H1 (cell line): ENCODE measurements around the gene TEKT1. TPM values are rescaled to one million over a fixed set of nuclear protein-coding genes. Genes with fewer than 3 reads are reported as not detected.

ENCODE experiments used
- CTCF ChIA-PET: fragments of 300-600 bp; sonication (Branson Sonifier 250); formaldehyde crosslinking; loops from one replicate; lab custom pipeline; 2021; ENCODE audit not compliant: partially characterized antibody; lab: Charles Lee
- POLR2A ChIA-PET: fragments of 300-600 bp; sonication (Branson Sonifier 250); formaldehyde crosslinking; loops from one replicate; lab custom pipeline; 2021; ENCODE audit warnings: inconsistent platforms; ENCODE audit not compliant: partially characterized antibody; lab: Charles Lee
- DNase-seq, 2 experiments: peaks; one replicate each; pipeline versions ENCODE4 v3.0.0 to v3.0.0-alpha.2; 2010 to 2022; ENCODE audit warnings: low spot score in 2 of 2, low read depth in 1 of 2, mixed read lengths in 1 of 2
- FAIRE-seq: peaks from 2 replicates; lab custom pipeline; 2011; peaks lifted over from hg19 to GRCh38; lab: Jason Lieb, UNC
- H2AFZ ChIP-seq: 2 replicates; pipeline ENCODE4 v1.8.1; 2012; ENCODE audit warnings: low read length, inconsistent platforms
- H2AK5ac ChIP-seq: 2 replicates; pipeline ENCODE4 v1.6.1; 2013; ENCODE audit warnings: low read depth, low read length
- H2BK120ac ChIP-seq: replicated peaks from 2 replicates; pipeline ENCODE3; 2013; ENCODE audit warnings: low read depth, low read length, inconsistent platforms
- H2BK12ac ChIP-seq: 2 replicates; pipeline ENCODE4 v1.6.1; 2013; ENCODE audit warnings: low read depth, low read length
- H2BK15ac ChIP-seq: 2 replicates; pipeline ENCODE4 v1.6.1; 2013; ENCODE audit warnings: low read length
- H2BK20ac ChIP-seq: 2 replicates; pipeline ENCODE4 v1.6.1; 2013; ENCODE audit warnings: low read length
- H2BK5ac ChIP-seq: 2 replicates; pipeline ENCODE4 v1.6.1; 2013; ENCODE audit warnings: low read depth, low read length
- H3K14ac ChIP-seq: 2 replicates; pipeline ENCODE4 v1.6.1; 2013; ENCODE audit warnings: inconsistent platforms; ENCODE audit not compliant: insufficient read length
- H3K18ac ChIP-seq: 2 replicates; pipeline ENCODE4 v1.6.1; 2013; ENCODE audit warnings: low read length; ENCODE audit errors: extremely low read depth
- H3K23ac ChIP-seq: 2 replicates; pipeline ENCODE4 v1.6.1; 2013; ENCODE audit warnings: inconsistent platforms; ENCODE audit not compliant: insufficient read length
- H3K23me2 ChIP-seq: 2 replicates; pipeline ENCODE4 v1.6.1; 2013; ENCODE audit warnings: low read depth, low read length
- H3K27ac ChIP-seq: 2 replicates; pipeline ENCODE4 v1.6.1; 2011; ENCODE audit warnings: low read depth, low read length, inconsistent platforms
- H3K27me3 ChIP-seq, 4 experiments: replicated peaks in 1 of 4; 1 replicate in 1 of 4; 2 replicates in 3 of 4; pipeline versions ENCODE4 v1.6.1 to v1.8.1; 2011 to 2013; ENCODE audit warnings: low read length in 3 of 4, mild to moderate bottlenecking in 3 of 4, inconsistent platforms in 2 of 4, mixed read lengths in 2 of 4, moderate library complexity in 1 of 4; ENCODE audit not compliant: control insufficient read depth in 3 of 4, insufficient read depth in 3 of 4; ENCODE audit errors: extremely low read depth in 1 of 4
- H3K36me3 ChIP-seq, 4 experiments: 2 replicates each; pipeline versions ENCODE4 v1.6.1 to v1.8.1; 2011 to 2013; ENCODE audit warnings: mild to moderate bottlenecking in 4 of 4, low read length in 3 of 4, moderate library complexity in 2 of 4, control low read depth in 1 of 4, inconsistent platforms in 1 of 4; ENCODE audit not compliant: insufficient read depth in 4 of 4, control insufficient read depth in 2 of 4
- H3K4ac ChIP-seq: replicated peaks from 2 replicates; pipeline ENCODE3; 2013; ENCODE audit warnings: low read length, low read depth, mixed read lengths, inconsistent platforms; ENCODE audit not compliant: insufficient read length
- H3K4me1 ChIP-seq, 4 experiments: replicated peaks in 1 of 4; 1 replicate in 1 of 4; 2 replicates in 3 of 4; pipeline versions ENCODE4 v1.6.1 to v1.8.1; 2011 to 2013; ENCODE audit warnings: low read length in 3 of 4, inconsistent platforms in 2 of 4, mixed read lengths in 1 of 4; ENCODE audit not compliant: insufficient read depth in 4 of 4, control insufficient read depth in 3 of 4
- H3K4me2 ChIP-seq, 2 experiments: 2 replicates each; pipeline versions ENCODE4 v1.6.1 to v1.8.1; 2011 to 2013; ENCODE audit warnings: low read depth in 2 of 2, low read length in 2 of 2, control low read depth in 1 of 2, inconsistent platforms in 1 of 2, mild to moderate bottlenecking in 1 of 2; ENCODE audit not compliant: insufficient read depth in 1 of 2
- H3K4me3 ChIP-seq, 4 experiments: fragments of 200-600, 300-600 bp in 1 of 4; sonication (generic), shearing (Covaris generic), sonication (Bioruptor Twin) in 1 of 4; 2 replicates each; pipeline versions ENCODE4 v1.5.1 to v1.8.1; 2011 to 2016; ENCODE audit warnings: low read length in 4 of 4, low read depth in 3 of 4, control low read depth in 2 of 4, inconsistent platforms in 2 of 4, mild to moderate bottlenecking in 2 of 4, mixed read lengths in 1 of 4, moderate library complexity in 1 of 4; ENCODE audit not compliant: insufficient read depth in 2 of 4; ENCODE audit errors: extremely low read depth in 1 of 4
- H3K56ac ChIP-seq: replicated peaks from 2 replicates; pipeline ENCODE3; 2013; ENCODE audit warnings: low read depth, mild to moderate bottlenecking, mixed read lengths, low read length, inconsistent platforms; ENCODE audit not compliant: insufficient read length
- H3K79me1 ChIP-seq: 2 replicates; pipeline ENCODE4 v1.6.1; 2013; ENCODE audit warnings: low read depth, low read length, control low read depth
- H3K79me2 ChIP-seq, 2 experiments: 2 replicates each; pipeline versions ENCODE4 v1.6.1 to v1.8.1; 2012 to 2013; ENCODE audit warnings: low read length in 2 of 2, mild to moderate bottlenecking in 2 of 2, inconsistent platforms in 1 of 2; ENCODE audit not compliant: insufficient read depth in 2 of 2, control insufficient read depth in 1 of 2
- H3K9ac ChIP-seq, 4 experiments: replicated peaks in 1 of 4; 1 replicate in 1 of 4; 2 replicates in 3 of 4; pipeline versions ENCODE4 v1.6.1 to v1.8.1; 2011 to 2013; ENCODE audit warnings: low read depth in 3 of 4, low read length in 3 of 4, control low read depth in 2 of 4, mild to moderate bottlenecking in 2 of 4, moderate library complexity in 2 of 4, inconsistent platforms in 1 of 4; ENCODE audit errors: extremely low read depth in 1 of 4
- H3K9me3 ChIP-seq, 2 experiments: 2 replicates each; pipeline versions ENCODE4 v1.6.1 to v1.8.1; 2012 to 2013; ENCODE audit warnings: mild to moderate bottlenecking in 2 of 2, moderate library complexity in 2 of 2, control low read depth in 1 of 2, inconsistent platforms in 1 of 2, low read depth in 1 of 2, low read length in 1 of 2, mixed read lengths in 1 of 2; ENCODE audit not compliant: insufficient read depth in 2 of 2
- H4K20me1 ChIP-seq, 2 experiments: replicated peaks in 1 of 2; 2 replicates each; pipeline versions ENCODE3 to v1.8.1; 2011 to 2013; ENCODE audit warnings: inconsistent platforms in 2 of 2, low read length in 2 of 2, mild to moderate bottlenecking in 1 of 2; ENCODE audit not compliant: insufficient read depth in 2 of 2, control insufficient read depth in 1 of 2
- H4K5ac ChIP-seq: 2 replicates; pipeline ENCODE4 v1.6.1; 2013; ENCODE audit warnings: low read length, low read depth, mixed read lengths, inconsistent platforms; ENCODE audit not compliant: insufficient read length
- H4K8ac ChIP-seq: 2 replicates; pipeline ENCODE4 v1.8.0; 2013; ENCODE audit warnings: mild to moderate bottlenecking, moderate library complexity, low read length, inconsistent platforms; ENCODE audit not compliant: insufficient read depth; ENCODE audit errors: extremely low read depth
- H4K91ac ChIP-seq: replicated peaks from 2 replicates; pipeline ENCODE3; 2013; ENCODE audit warnings: low read length, mixed read lengths, inconsistent platforms; ENCODE audit not compliant: insufficient read length
- BACH1 ChIP-seq: IDR thresholded peaks from 2 replicates; pipeline ENCODE4 v1.6.1; 2012; ENCODE audit warnings: low read length, improper control_type of control experiment
- CHD2 ChIP-seq: IDR thresholded peaks from 2 replicates; pipeline ENCODE4 v1.6.1; 2012; ENCODE audit warnings: low read length, improper control_type of control experiment
- JUN ChIP-seq: IDR thresholded peaks from 2 replicates; pipeline ENCODE4 v1.6.1; 2011; ENCODE audit warnings: low read depth, mild to moderate bottlenecking, improper control_type of control experiment, low read length
- JUND ChIP-seq: IDR thresholded peaks from 2 replicates; pipeline ENCODE4 v1.6.1; 2011; ENCODE audit warnings: mild to moderate bottlenecking, improper control_type of control experiment, low read length
- TBP ChIP-seq: IDR thresholded peaks from 2 replicates; pipeline ENCODE4 v1.6.1; 2011; ENCODE audit warnings: low read depth, low read length, improper control_type of control experiment
- TCF12 ChIP-seq: IDR thresholded peaks from 2 replicates; pipeline ENCODE4 v1.6.1; 2011; ENCODE audit warnings: low read depth, mild to moderate bottlenecking, low read length
- WGBS, 2 experiments: shearing (Covaris generic) in 1 of 2; methylation state at CpG; one replicate each; pipeline versions ENCODE4 v1.1.6 to v1.1.7; 2013 to 2015; ENCODE audit warnings: low lambda C conversion rate in 2 of 2, mixed read lengths in 2 of 2, inconsistent platforms in 1 of 2, low coverage in 1 of 2, missing lambda C conversion rate in 1 of 2; ENCODE audit not compliant: insufficient replicate concordance in 2 of 2, insufficient coverage in 1 of 2, insufficient read length in 1 of 2; ENCODE audit errors: extremely low coverage in 1 of 2, missing lambda C conversion rate in 1 of 2; 5-methylcytosine and 5-hydroxymethylcytosine counted together
- polyA plus RNA-seq, 7 experiments: library from polyadenylated mRNA; depleted of rRNA in 3 of 7; stranded (reverse) in 5 of 7; unstranded in 2 of 7; fragments of >200 nt in 5 of 7; fragments of 200-250 nt in 2 of 7; gene quantifications; 1 replicate in 5 of 7; 2 replicates in 1 of 7; 4 replicates in 1 of 7; pipeline versions ENCODE4 v1.2.1 to v1.2.3, GENCODE V29; 2011 to 2013; ENCODE audit warnings: missing spikeins in 2 of 7, mixed read lengths in 2 of 7
- total RNA-seq: library from RNA; stranded (reverse); fragmentation: NEBNext Ultra II Directional; extraction: Animal tissue kit (Norgen Biotek cat#: 25700); gene quantifications from 2 replicates; pipeline ENCODE4 v1.2.1, GENCODE V29; 2021

TEKT1 gene
- total and polyA plus RNA-seq, 2 of the 8 experiments (the other 6 are each of a cell fraction or from before 2014, with no cell fraction given), result not detected

GRCh38 chr17:6761779-6762178, 69.8 kb downstream of the TEKT1 start:
- H2AFZ ChIP-seq, result no peak overlapping the region
- TF ChIP-seq TBP, result no peak
- TF ChIP-seq BACH1, result no peak
- TF ChIP-seq TCF12, result no peak
- no peak for TF ChIP-seq JUND
- TF ChIP-seq CHD2, result no peak
- no peak for TF ChIP-seq JUN

More at GRCh38 chr17:6761779-6762178, 69.8 kb downstream of the TEKT1 start:
- DNase-seq (no peak), FAIRE-seq (no peak)
- H3K4ac ChIP-seq, result no peak overlapping the region
- H2BK120ac ChIP-seq, result no peak overlapping the region
- no peak overlapping the region for H2BK15ac ChIP-seq
- no peaks in the 10 kb centered on the region for H3K36me3 ChIP-seq
- H2BK20ac ChIP-seq, result no peak overlapping the region
- CTCF ChIA-PET, result interaction anchor here (0.9 to 1.1 kb wide), 2 partner anchors 82 to 233 kb away, joined by 3 to 4 read pairs; no protein-coding TSS in a partner anchor
- H3K79me2 ChIP-seq, result no peaks in the 10 kb centered on the region
- H2BK12ac ChIP-seq, result no peak overlapping the region
- peaks cover 2% of the 10 kb centered on the region; the same call in 1 of the 2 replicates for H3K23me2 ChIP-seq
- no peak overlapping the region for H4K5ac ChIP-seq
- H2AK5ac ChIP-seq, result no peak overlapping the region
- no peak overlapping the region; the same call in 1 of the 2 replicates for H4K8ac ChIP-seq
- 90% methylated on average over 8 of the region's 8 CpGs; no CpG with 5 or more reads in 1 of the 2 experiments for WGBS, 2 experiments
- H3K23ac ChIP-seq, result no peak overlapping the region
- H3K4me1 ChIP-seq, result peaks cover 0 to 6% (median 0%) of the 10 kb centered on the region in 4 experiments; a peak in 2 of 7 replicates
- H3K4me3 ChIP-seq, result no peak overlapping the region
- H3K79me1 ChIP-seq, result no peaks in the 10 kb centered on the region
- no peak overlapping the region for H3K18ac ChIP-seq
- no peak overlapping the region for H3K27ac ChIP-seq
- H4K91ac ChIP-seq, result no peak overlapping the region
- H3K9me3 ChIP-seq, result no peaks in the 10 kb centered on the region
- H2BK5ac ChIP-seq, result no peak overlapping the region
- H3K27me3 ChIP-seq, result no peaks in the 10 kb centered on the region
- H3K4me2 ChIP-seq, result no peak overlapping the region
- H3K14ac ChIP-seq, result no peak overlapping the region
- H3K9ac ChIP-seq, result no peak overlapping the region
- POLR2A ChIA-PET, result no interaction called here
- no peak overlapping the region for H3K56ac ChIP-seq
- no peaks in the 10 kb centered on the region for H4K20me1 ChIP-seq
